ENCODE data around the gene HIRIP3.

HIRIP3 gene

GRCh38 chr16:29943846-29944799 is 51.3 kb downstream of the HIRIP3 start:
- Mint-ChIP-seq H3K4me1 (no peaks in the 10 kb centered on the region), H3K27me3 (peaks cover 23% of the 10 kb centered on the region), H3K36me3 (no peaks in the 10 kb centered on the region), H3K4me3 (no peak overlapping the region), H3K27ac (no peak overlapping the region), H3K9me3 (no peaks in the 10 kb centered on the region)
- no peak for ATAC-seq
